HG02571 (cell line): Measurements from ENCODE around the gene KLK8.

Source experiments
- ATAC-seq: cut with Tn5 transposase; IDR thresholded peaks from one replicate; pipeline ENCODE4 v1.9.1; 2021; ENCODE audit warnings: mild to moderate bottlenecking, moderate library complexity; ENCODE audit not compliant: unreplicated experiment

The KLK8 gene, protein sequence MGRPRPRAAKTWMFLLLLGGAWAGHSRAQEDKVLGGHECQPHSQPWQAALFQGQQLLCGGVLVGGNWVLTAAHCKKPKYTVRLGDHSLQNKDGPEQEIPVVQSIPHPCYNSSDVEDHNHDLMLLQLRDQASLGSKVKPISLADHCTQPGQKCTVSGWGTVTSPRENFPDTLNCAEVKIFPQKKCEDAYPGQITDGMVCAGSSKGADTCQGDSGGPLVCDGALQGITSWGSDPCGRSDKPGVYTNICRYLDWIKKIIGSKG

DNA sequence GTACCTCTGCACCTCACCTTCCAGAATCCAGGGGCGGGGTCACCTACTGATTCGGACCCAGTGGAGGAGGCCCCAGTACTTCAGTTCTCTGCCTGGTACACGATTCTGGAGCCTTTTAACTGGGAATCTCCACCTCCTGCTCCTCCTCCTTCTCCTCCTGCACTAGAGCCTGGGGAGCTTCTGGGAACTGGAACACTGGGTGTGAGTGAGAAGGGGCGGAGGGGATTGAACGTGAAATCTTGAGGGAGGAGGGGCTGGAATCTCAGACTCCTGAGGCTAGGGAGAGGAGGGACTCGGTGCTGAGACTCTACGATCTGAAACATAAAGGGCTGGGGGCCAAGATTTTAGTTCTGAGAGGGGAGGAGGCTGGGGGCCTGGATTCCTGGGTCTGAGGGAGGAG is at the start of gene KLK8:
Gene KLK8, minus strand, starts transcription at position 90 of the 400 bp plus-strand sequence. CDS start 437 bp downstream, outside the sequence.
- no peak for ATAC-seq

DNA sequence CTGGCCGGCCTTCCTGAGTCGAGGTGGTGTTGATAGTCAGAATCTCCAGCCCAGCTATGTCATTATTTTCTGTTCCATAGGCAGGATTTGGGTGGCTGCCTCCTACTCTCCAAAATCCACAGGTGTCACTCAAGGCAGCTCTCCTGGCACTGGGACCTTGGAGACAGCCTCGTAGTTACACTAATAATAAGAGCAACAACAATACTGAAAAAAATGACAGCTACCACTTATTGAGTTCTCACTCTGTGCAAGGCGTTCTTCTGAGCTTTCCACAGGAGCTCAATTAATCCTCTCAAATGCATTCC is 45.6 kb upstream of the KLK8 start:
- no peak for ATAC-seq

GRCh38 chr19:51044327-51044726 is 42.9 kb upstream of the KLK8 start:
- no peak for ATAC-seq

GRCh38 chr19:51043497-51043896 is 42.1 kb upstream of the KLK8 start:
- no peak for ATAC-seq

DNA sequence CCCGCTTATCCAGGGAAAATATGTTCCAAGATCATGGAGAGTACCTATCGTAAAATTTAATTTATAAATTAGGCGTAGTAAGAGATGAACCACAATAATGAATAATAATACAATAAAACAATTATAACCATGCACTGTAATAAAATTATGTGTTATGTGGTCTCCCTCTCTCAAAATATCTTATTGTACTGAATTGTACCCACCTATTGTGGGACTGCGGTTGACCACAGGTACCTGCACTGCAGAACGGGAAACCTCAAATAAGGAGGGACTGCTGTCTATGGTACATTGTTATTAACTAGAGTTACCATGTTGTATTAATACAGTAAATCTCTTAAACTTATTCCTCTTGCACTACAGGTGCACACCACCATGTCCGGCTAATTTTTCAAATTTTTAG is 38.7 kb upstream of the KLK8 start:
- ATAC-seq, result no peak

DNA sequence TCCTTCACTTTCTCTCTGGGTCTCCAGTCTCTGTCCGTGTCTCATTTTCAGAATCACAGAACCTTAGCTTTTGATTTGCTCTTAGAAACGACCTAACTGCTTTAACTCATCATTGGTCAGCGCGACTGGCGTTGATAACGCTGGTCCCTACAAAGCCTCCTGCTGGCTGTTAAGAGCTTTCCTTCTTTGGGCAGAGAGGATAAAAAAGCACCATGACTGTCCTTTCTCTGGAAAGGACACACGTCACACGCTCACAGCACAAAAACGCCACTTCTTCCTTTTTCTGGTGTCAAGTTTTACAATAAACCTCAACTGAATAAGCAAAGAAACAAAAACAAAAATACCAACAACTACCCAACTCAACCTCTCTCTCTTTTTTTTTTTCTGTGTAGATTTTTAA is 35.1 kb upstream of the KLK8 start:
- no peak for ATAC-seq

GRCh38 chr19:51034704-51035103 is 33.3 kb upstream of the KLK8 start, which contains the start of gene KLK12:
KLK12 (minus strand) TSS chr19:51035002; CDS start chr19:51034621, 381 bp downstream.
- ATAC-seq, result no peak

GRCh38 chr19:51031880-51032225 is 30.4 kb upstream of the KLK8 start:
- no peak for ATAC-seq

GRCh38 chr19:51031220-51031879 is 29.9 kb upstream of the KLK8 start:
- ATAC-seq, result no peak

DNA sequence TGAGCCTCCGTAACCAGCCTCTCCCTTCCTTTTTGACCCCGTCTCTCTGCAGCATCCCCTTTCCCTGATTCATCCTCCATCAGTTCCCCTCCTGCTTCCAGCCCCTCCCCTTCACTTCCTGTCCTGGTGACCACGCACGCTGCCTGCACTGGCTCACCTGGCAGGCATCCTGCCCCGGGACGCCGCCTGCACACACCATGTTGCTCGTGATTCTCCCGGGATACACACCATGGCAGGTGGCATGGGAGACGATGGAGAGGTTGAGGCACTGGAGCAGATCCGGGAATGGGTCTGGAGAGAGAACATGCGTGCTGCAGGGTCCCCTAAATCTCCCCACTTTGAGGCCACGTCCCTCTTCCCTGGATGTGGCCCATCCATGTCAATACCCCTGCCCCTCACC is 29.2 kb upstream of the KLK8 start:
- no peak for ATAC-seq

DNA sequence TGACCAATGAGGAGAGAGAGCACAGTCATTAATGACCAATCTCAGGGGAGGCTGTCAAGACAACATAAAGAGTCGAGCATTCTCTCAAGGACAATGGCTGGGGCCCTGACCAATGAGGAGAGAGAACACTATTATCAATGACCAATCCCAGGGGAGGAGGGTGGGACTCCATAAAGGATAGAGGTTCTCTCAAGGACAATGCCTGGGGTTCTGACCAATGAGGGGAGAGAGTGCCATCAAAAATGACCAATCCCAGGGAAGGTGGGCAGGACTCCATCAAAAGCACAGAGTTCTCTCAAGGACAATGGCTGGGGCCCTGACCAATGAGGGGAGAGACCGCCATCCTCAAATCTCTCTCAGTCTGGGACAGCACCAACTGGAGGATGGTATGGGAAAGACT is 28.3 kb upstream of the KLK8 start:
- ATAC-seq, result no peak

DNA sequence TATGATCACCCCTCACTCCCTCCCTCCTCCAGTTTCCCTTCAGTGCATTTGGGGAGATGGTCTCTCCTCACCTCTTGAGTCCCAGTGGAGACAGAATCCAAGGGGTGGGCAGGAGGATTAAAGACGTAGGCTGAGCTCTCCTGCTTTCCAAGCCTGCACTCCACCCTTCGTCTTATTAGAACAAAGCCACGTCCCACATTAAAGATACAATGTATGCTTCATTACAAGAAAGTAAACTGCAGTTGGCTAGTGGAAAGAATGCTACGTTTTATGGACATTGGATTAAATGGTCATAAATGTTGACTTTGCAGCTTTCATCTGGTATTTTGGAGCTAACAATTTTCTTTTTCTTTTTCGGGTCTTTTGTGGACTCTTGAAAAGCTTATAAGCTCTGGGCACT is 26.5 kb upstream of the KLK8 start:
- ATAC-seq, result no peak

- ATAC-seq, result no peak
Measured at GRCh38 chr19:51027126-51027806, 25.9 kb upstream of the KLK8 start.

DNA sequence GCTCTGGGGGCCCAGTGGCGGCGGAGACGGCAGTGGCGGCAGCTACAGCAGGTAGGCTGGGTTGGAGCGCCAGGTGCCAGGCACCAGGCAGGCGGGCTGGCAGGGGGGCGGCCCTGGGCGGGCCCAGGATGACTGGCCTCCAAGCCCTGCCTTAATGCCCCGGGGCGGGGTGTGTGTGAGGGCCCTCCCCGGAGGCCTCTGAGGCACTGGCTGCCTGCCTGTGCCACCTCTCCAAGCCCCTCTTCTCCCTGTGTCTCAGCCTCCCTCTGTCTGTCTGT is 25.1 kb upstream of the KLK8 start, which contains the start of gene KLK11:
Gene KLK11, minus strand, starts transcription at position 63 of the 278 bp plus-strand sequence. CDS start 985 bp downstream, outside the sequence.
- ATAC-seq, result no peak

GRCh38 chr19:51025809-51026553 is 24.6 kb upstream of the KLK8 start:
- ATAC-seq, result no peak

DNA sequence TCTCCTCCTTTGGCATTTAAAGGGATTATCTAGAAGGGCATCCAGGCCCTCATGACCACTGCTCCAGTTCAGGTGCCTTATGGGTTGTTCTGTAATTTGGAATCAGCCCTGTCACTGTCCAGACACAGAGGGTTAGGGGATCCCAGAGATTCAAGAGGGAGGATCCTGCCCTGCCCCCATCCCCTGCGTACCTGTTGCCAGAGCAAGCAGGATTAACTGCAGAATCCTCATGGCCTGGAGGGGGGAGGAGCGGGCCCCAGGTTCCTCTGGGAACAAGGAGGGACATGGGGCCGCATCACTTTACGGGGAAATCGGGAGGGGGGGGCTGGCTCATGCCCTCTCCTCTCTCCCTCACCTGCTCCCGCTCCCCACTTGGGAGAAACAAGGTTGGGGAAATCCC is 24.0 kb upstream of the KLK8 start:
- ATAC-seq, result no peak

DNA sequence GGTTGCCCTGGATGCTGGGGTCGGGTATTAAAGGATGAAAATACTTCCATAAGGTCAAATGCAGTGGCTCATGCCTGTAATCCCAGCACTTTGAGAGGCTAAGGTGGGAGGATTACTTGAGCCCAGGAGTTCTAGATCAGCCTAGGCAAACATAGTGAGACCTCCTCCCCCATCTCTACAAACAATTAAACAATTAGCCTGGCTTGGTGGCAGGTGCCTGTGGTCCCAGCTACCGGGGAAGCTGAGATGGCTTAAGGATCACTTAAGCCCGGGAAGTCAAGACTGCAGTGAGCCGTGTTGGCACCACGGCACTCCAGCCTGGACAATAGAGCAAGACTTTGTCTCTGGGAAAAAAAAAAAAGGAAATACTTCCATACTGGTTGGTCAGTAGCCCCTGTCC is 23.5 kb upstream of the KLK8 start:
- no peak for ATAC-seq

DNA sequence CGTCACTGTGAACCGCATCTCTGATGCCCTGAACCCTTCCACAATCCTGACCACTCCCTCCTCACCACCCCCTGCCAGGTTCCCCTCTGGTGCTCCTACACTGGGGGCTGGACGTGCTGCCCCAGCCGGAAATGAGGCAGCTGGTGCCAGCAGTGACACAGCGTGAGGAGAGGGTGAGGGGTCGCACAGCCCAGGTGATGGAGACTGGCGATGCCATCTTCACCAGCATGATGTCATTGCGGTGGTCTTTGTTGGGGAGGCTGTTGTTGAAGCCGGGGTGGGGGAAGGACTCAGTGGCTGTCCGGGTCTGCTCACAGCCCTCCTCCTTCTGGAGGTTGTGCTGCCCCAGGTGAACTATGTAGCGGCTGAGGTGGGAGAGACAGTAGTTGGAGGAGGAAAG is 22.5 kb upstream of the KLK8 start:
- ATAC-seq, result no peak

GRCh38 chr19:51022526-51022925 is 21.1 kb upstream of the KLK8 start:
- ATAC-seq, result no peak

DNA sequence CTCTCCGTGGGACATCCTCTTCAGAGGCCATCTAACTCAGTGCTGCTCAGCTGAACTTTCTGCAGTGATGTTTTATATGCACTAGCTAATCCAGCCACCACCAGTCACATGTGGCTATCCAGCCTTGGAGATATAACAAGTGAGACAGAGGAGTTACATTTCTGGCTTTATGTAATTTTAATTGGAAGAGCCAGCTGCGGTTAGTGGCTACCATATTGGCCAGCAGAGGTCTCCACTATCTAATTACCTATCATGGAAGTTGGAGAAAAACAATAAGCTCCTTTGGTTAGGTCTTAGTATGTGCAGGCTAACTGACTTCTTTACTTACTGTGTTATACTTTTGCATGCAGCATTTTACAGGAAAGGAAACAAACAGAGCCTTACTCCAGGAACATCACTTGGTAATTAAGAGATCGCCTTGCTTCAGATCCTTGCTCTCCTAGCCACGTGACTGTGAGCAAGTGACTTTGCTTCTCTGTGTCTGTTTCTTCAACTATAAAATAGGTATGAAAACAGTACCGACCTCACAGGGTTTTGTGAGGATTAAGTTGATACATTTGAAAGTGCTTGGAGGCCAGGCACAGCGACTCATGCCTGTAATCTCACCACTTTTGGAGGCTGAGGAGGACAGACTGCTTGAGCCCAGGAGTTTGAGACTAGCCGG is 19.7 kb upstream of the KLK8 start:
- ATAC-seq, result no peak

- ATAC-seq, result no peak
Measured at GRCh38 chr19:51019544-51019925, 18.1 kb upstream of the KLK8 start, which contains the start of gene KLK10. KLK10 (minus strand) TSS chr19:51019709; CDS start chr19:51019130, 579 bp downstream.
